ENCODE data around the gene DLG3. TPM values are rescaled to one million over a fixed set of nuclear protein-coding genes. Genes with fewer than 3 reads are reported as not detected.

Gene DLG3
- 3.3 and 7.9 TPM in 2 replicates for total RNA-seq

GRCh38 chrX:70444326-70444945, at the start of gene DLG3:
Gene DLG3, plus strand, starts transcription at chrX:70444835. Its CDS starts 367 bp downstream, at chrX:70445202.

GRCh38 chrX:70422851-70423341, 21.7 kb upstream of the DLG3 start, which contains the start of gene GDPD2:
Gene GDPD2, plus strand, starts transcription at chrX:70423314. Its CDS starts 1,671 bp downstream, at chrX:70424985.

Other genes with a start within 250 kb of the DLG3 start
- not detected in 2 replicates for gene AWAT1, start 210.2 kb upstream of the DLG3 start, total RNA-seq
- not detected in 2 replicates for gene P2RY4, start 184.6 kb upstream of the DLG3 start, total RNA-seq
- not detected in 2 replicates for gene ARR3, start 176.5 kb upstream of the DLG3 start, total RNA-seq
- not detected in 2 replicates for gene RAB41, start 162.7 kb upstream of the DLG3 start, total RNA-seq
- gene PDZD11, start 154.9 kb upstream of the DLG3 start, total RNA-seq: 50.2 and 62.2 TPM in 2 replicates
- gene KIF4A, start 154.7 kb upstream of the DLG3 start, total RNA-seq: 0.35 and 1.5 TPM in 2 replicates
- gene GDPD2, start 21.5 kb upstream of the DLG3 start, total RNA-seq: not detected in 2 replicates